HepG2 (cell line): ENCODE results near the gene TNNI2. TPM values are rescaled to one million over a fixed set of nuclear protein-coding genes. Genes with fewer than 3 reads are reported as not detected.

Experiments
- KLF13 ChIP-seq: sonication (generic); formaldehyde crosslinking; IDR thresholded peaks from 2 replicates; pipeline ENCODE4 v1.4.0; 2020; ENCODE audit warnings: mild to moderate bottlenecking, missing genetic modification reagents
- NCOR1 ChIP-seq: fragments of 200-600 bp; sonication (generic); IDR thresholded peaks from 2 replicates; pipeline ENCODE4 v1.7.0; 2017; ENCODE audit warnings: antibody characterized with exemption, low read length, borderline replicate concordance
- ZFX ChIP-seq: sonication (generic); formaldehyde crosslinking; IDR thresholded peaks from 2 replicates; pipeline ENCODE4 v1.4.0; 2020; ENCODE audit warnings: mild to moderate bottlenecking, low read depth, missing genetic modification reagents, moderate library complexity
- ZNF10 ChIP-seq: sonication (generic); formaldehyde crosslinking; IDR thresholded peaks from 2 replicates; pipeline ENCODE4 v1.4.0; 2020; ENCODE audit warnings: mild to moderate bottlenecking, low read depth, missing genetic modification reagents, borderline replicate concordance
- ZNF292 ChIP-seq: sonication (generic); formaldehyde crosslinking; IDR thresholded peaks from 2 replicates; pipeline ENCODE4 v1.8.1; 2022; ENCODE audit warnings: mild to moderate bottlenecking, low read depth, missing genetic modification reagents, borderline replicate concordance
- ZNF713 ChIP-seq: sonication (generic); formaldehyde crosslinking; IDR thresholded peaks from 2 replicates; pipeline ENCODE4 v1.4.0; 2020; ENCODE audit warnings: mild to moderate bottlenecking, missing genetic modification reagents
- polyA plus RNA-seq, 8 experiments: library from polyadenylated mRNA; depleted of rRNA in 3 of 8; stranded (reverse) in 7 of 8; unstranded in 1 of 8; fragments of >200 nt; fragmentation: Illumina TruSeq in 4 of 8; extraction: Trizol in 4 of 8; gene quantifications; 2 replicates each; pipeline versions ENCODE4 v1.2.1 to v1.2.3, GENCODE V29; 2011 to 2016; ENCODE audit warnings: low read depth in 4 of 8, missing spikeins in 1 of 8, mixed read lengths in 1 of 8; ENCODE audit not compliant: insufficient read depth in 1 of 8
- total RNA-seq, 5 experiments: library from RNA; depleted of rRNA; stranded (reverse); fragments of >200 nt; fragmentation: Illumina TruSeq; extraction: Trizol; gene quantifications; 2 replicates each; pipeline ENCODE4 v1.2.3, GENCODE V29; 2016; ENCODE audit warnings: low read depth in 1 of 5
- TF ChIP-seq, protein P1 (sequence below): fragments of 450-650 bp; IDR thresholded peaks from 2 replicates; pipeline ENCODE4 v1.6.1; 2017; ENCODE audit warnings: mild to moderate bottlenecking
- TF ChIP-seq, protein P2 (sequence below): sonication (generic); formaldehyde crosslinking; IDR thresholded peaks from 2 replicates; pipeline ENCODE4 v1.8.0; 2022; ENCODE audit warnings: missing genetic modification reagents, low read depth, mild to moderate bottlenecking, borderline replicate concordance
- TF ChIP-seq, protein P3 (sequence below): sonication (generic); formaldehyde crosslinking; IDR thresholded peaks from 2 replicates; pipeline ENCODE4 v1.9.0; 2021; ENCODE audit warnings: mild to moderate bottlenecking, missing genetic modification reagents

Gene TNNI2
- total and polyA plus RNA-seq, 2 of the 13 experiments (the other 11 are each of a cell fraction or from before 2014, with no cell fraction given): 7.2 to 12.0 TPM

DNA sequence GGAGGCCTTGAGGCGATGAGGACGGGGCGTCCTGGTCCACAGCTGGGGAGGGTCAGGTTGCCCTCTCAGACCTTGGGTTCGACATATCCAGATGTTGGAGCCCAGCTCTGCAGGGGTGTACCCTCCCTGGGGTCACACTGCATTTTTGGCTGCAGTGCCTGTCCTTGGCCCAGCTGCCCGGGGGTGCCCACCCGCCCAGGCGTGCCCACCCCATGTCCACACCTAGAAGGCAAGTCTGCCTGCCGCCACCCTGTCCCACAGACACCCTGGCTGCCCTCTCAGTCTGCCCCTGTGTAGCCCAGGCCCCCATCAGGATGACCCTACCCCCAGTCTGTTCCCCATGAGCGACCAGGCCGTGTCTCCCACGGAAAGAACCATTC is 17.1 kb downstream of the TNNI2 start (continued):
- TF ChIP-seq, protein P1, sequence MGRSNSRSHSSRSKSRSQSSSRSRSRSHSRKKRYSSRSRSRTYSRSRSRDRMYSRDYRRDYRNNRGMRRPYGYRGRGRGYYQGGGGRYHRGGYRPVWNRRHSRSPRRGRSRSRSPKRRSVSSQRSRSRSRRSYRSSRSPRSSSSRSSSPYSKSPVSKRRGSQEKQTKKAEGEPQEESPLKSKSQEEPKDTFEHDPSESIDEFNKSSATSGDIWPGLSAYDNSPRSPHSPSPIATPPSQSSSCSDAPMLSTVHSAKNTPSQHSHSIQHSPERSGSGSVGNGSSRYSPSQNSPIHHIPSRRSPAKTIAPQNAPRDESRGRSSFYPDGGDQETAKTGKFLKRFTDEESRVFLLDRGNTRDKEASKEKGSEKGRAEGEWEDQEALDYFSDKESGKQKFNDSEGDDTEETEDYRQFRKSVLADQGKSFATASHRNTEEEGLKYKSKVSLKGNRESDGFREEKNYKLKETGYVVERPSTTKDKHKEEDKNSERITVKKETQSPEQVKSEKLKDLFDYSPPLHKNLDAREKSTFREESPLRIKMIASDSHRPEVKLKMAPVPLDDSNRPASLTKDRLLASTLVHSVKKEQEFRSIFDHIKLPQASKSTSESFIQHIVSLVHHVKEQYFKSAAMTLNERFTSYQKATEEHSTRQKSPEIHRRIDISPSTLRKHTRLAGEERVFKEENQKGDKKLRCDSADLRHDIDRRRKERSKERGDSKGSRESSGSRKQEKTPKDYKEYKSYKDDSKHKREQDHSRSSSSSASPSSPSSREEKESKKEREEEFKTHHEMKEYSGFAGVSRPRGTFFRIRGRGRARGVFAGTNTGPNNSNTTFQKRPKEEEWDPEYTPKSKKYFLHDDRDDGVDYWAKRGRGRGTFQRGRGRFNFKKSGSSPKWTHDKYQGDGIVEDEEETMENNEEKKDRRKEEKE: no peak
- no peak for TF ChIP-seq KLF13 (CRISPR knock-in tag)
- TF ChIP-seq, protein P2, sequence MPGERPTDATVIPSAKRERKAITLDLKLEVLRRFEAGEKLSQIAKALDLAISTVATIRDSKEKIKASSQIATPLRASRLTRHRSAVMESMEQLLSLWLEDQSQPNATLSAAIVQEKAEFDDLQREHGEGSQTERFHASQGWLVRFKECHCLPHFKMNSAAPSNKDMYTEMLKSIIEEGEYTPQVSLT (CRISPR knock-in tag): no peak
- no peak for TF ChIP-seq ZFX (CRISPR knock-in tag)
- no peak for TF ChIP-seq ZNF292 (CRISPR knock-in tag)
- TF ChIP-seq ZNF713 (CRISPR knock-in tag): no peak
- TF ChIP-seq NCOR1: no peak
- TF ChIP-seq, protein P3, sequence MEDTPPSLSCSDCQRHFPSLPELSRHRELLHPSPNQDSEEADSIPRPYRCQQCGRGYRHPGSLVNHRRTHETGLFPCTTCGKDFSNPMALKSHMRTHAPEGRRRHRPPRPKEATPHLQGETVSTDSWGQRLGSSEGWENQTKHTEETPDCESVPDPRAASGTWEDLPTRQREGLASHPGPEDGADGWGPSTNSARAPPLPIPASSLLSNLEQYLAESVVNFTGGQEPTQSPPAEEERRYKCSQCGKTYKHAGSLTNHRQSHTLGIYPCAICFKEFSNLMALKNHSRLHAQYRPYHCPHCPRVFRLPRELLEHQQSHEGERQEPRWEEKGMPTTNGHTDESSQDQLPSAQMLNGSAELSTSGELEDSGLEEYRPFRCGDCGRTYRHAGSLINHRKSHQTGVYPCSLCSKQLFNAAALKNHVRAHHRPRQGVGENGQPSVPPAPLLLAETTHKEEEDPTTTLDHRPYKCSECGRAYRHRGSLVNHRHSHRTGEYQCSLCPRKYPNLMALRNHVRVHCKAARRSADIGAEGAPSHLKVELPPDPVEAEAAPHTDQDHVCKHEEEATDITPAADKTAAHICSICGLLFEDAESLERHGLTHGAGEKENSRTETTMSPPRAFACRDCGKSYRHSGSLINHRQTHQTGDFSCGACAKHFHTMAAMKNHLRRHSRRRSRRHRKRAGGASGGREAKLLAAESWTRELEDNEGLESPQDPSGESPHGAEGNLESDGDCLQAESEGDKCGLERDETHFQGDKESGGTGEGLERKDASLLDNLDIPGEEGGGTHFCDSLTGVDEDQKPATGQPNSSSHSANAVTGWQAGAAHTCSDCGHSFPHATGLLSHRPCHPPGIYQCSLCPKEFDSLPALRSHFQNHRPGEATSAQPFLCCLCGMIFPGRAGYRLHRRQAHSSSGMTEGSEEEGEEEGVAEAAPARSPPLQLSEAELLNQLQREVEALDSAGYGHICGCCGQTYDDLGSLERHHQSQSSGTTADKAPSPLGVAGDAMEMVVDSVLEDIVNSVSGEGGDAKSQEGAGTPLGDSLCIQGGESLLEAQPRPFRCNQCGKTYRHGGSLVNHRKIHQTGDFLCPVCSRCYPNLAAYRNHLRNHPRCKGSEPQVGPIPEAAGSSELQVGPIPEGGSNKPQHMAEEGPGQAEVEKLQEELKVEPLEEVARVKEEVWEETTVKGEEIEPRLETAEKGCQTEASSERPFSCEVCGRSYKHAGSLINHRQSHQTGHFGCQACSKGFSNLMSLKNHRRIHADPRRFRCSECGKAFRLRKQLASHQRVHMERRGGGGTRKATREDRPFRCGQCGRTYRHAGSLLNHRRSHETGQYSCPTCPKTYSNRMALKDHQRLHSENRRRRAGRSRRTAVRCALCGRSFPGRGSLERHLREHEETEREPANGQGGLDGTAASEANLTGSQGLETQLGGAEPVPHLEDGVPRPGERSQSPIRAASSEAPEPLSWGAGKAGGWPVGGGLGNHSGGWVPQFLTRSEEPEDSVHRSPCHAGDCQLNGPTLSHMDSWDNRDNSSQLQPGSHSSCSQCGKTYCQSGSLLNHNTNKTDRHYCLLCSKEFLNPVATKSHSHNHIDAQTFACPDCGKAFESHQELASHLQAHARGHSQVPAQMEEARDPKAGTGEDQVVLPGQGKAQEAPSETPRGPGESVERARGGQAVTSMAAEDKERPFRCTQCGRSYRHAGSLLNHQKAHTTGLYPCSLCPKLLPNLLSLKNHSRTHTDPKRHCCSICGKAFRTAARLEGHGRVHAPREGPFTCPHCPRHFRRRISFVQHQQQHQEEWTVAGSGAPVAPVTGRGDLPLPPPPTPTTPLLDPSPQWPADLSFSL (CRISPR knock-in tag): no peak
- no peak for TF ChIP-seq ZNF10 (CRISPR knock-in tag)
